IMR-90 (cell line): ENCODE measurements around the gene VRK2. TPM values are rescaled to one million over a fixed set of nuclear protein-coding genes. Genes with fewer than 3 reads are reported as not detected.

Source experiments
- ATAC-seq: fragments of 200-7000 bp; cut with Tn5 transposase; 2 replicates; pipeline ENCODE4 v1.9.1; 2020; ENCODE audit warnings: low read depth, mild to moderate bottlenecking, moderate library complexity
- BruUV-seq: library from RNA; stranded (reverse); fragments of 400-500 nt; replicated peaks from 2 replicates; lab custom pipeline; 2021; lab: Mats Ljungman, UMichigan
- CTCF ChIA-PET: fragments of 300-600 bp; formaldehyde crosslinking; extraction: SDS; loops from one replicate; lab custom pipeline; 2021; ENCODE audit warnings: antibody characterized with exemption; lab: Yijun Ruan, JAX
- POLR2A ChIA-PET: fragments of 300-600 bp; sonication (Branson Sonifier 250); formaldehyde crosslinking; loops from one replicate; lab custom pipeline; 2022; ENCODE audit warnings: antibody characterized with exemption; ENCODE audit not compliant: unreplicated experiment; lab: Charles Lee
- DNase-seq: peaks from one replicate; pipeline ENCODE4 v3.0.0; 2013
- H2AFZ ChIP-seq: replicated peaks from 2 replicates; pipeline ENCODE3; 2013; ENCODE audit warnings: low read length, mild to moderate bottlenecking; ENCODE audit not compliant: poor library complexity
- H2AK5ac ChIP-seq: 2 replicates; pipeline ENCODE4 v1.6.1; 2013; ENCODE audit warnings: low read depth, low read length, inconsistent platforms
- H2AK9ac ChIP-seq: replicated peaks from 2 replicates; pipeline ENCODE3; 2013; ENCODE audit warnings: mild to moderate bottlenecking, low read depth, low read length, moderate library complexity; ENCODE audit not compliant: poor library complexity
- H2BK120ac ChIP-seq: 2 replicates; pipeline ENCODE4 v1.6.1; 2013; ENCODE audit warnings: low read depth, low read length, inconsistent platforms
- H2BK15ac ChIP-seq: 3 replicates; pipeline ENCODE4 v1.6.1; 2013; ENCODE audit warnings: low read depth, low read length, inconsistent platforms
- H2BK20ac ChIP-seq: 2 replicates; pipeline ENCODE4 v1.6.1; 2013; ENCODE audit warnings: low read depth, mild to moderate bottlenecking, inconsistent platforms, low read length, moderate library complexity
- H2BK5ac ChIP-seq: 2 replicates; pipeline ENCODE4 v1.6.1; 2013; ENCODE audit warnings: mild to moderate bottlenecking, low read depth, low read length, inconsistent platforms; ENCODE audit not compliant: poor library complexity, severe bottlenecking
- H3K14ac ChIP-seq: replicated peaks from 2 replicates; pipeline ENCODE4 v1.6.1; 2013; ENCODE audit warnings: low read depth, low read length, inconsistent platforms
- H3K18ac ChIP-seq: 2 replicates; pipeline ENCODE4 v1.6.1; 2013; ENCODE audit warnings: low read depth, low read length, control low read depth
- H3K23ac ChIP-seq: 2 replicates; pipeline ENCODE4 v1.6.1; 2013; ENCODE audit warnings: low read depth, low read length, inconsistent platforms
- H3K27ac ChIP-seq: 2 replicates; pipeline ENCODE4 v1.5.1; 2013; ENCODE audit warnings: mild to moderate bottlenecking, control low read depth, low read length; ENCODE audit not compliant: insufficient read depth
- H3K27me3 ChIP-seq: 2 replicates; pipeline ENCODE4 v1.6.1; 2013; ENCODE audit warnings: low read length; ENCODE audit not compliant: control insufficient read depth, insufficient read depth
- H3K36me3 ChIP-seq: 2 replicates; pipeline ENCODE4 v1.6.1; 2013; ENCODE audit warnings: low read length, mixed read lengths; ENCODE audit not compliant: control insufficient read depth, insufficient read depth
- H3K4ac ChIP-seq: 2 replicates; pipeline ENCODE4 v1.6.1; 2013; ENCODE audit warnings: low read depth, low read length, inconsistent platforms
- H3K4me1 ChIP-seq: 2 replicates; pipeline ENCODE4 v1.6.1; 2013; ENCODE audit warnings: low read length, mixed read lengths; ENCODE audit not compliant: control insufficient read depth, insufficient read depth
- H3K4me2 ChIP-seq: 2 replicates; pipeline ENCODE4 v1.6.1; 2013; ENCODE audit warnings: low read depth, mild to moderate bottlenecking, control low read depth, low read length, moderate library complexity
- H3K4me3 ChIP-seq: 2 replicates; pipeline ENCODE4 v1.5.1; 2013; ENCODE audit warnings: low read depth, mild to moderate bottlenecking, control low read depth, low read length, moderate library complexity; ENCODE audit not compliant: insufficient read depth
- H3K56ac ChIP-seq: 2 replicates; pipeline ENCODE4 v1.6.1; 2013; ENCODE audit warnings: low read length, inconsistent platforms; ENCODE audit not compliant: insufficient read depth; ENCODE audit errors: extremely low read depth
- H3K79me1 ChIP-seq, 2 experiments: 2 replicates each; pipeline ENCODE4 v1.6.1; 2013; ENCODE audit warnings: low read length in 2 of 2, inconsistent platforms in 1 of 2, low read depth in 1 of 2
- H3K9ac ChIP-seq: 2 replicates; pipeline ENCODE4 v1.6.1; 2013; ENCODE audit warnings: low read depth, low read length, control low read depth
- H3K9me1 ChIP-seq: 2 replicates; pipeline ENCODE4 v1.6.1; 2013; ENCODE audit warnings: low read length, inconsistent platforms; ENCODE audit not compliant: insufficient read depth
- H3K9me3 ChIP-seq: 2 replicates; pipeline ENCODE4 v1.6.1; 2013; ENCODE audit warnings: low read length; ENCODE audit not compliant: control insufficient read depth, insufficient read depth
- H4K20me1 ChIP-seq: 2 replicates; pipeline ENCODE4 v1.6.1; 2013; ENCODE audit warnings: low read length, inconsistent platforms; ENCODE audit not compliant: insufficient read depth
- H4K5ac ChIP-seq: 2 replicates; pipeline ENCODE4 v1.6.1; 2013; ENCODE audit warnings: mild to moderate bottlenecking, low read depth, low read length, control low read depth
- H4K8ac ChIP-seq, 2 experiments: 2 replicates each; pipeline ENCODE4 v1.6.1; 2013; ENCODE audit warnings: low read depth in 2 of 2, low read length in 2 of 2, control low read depth in 1 of 2, inconsistent platforms in 1 of 2
- H4K91ac ChIP-seq: 2 replicates; pipeline ENCODE4 v1.6.1; 2013; ENCODE audit warnings: low read depth, low read length, inconsistent platforms; ENCODE audit not compliant: insufficient read depth
- BHLHE40 ChIP-seq: fragments of 150-350 bp; IDR thresholded peaks from 2 replicates; pipeline ENCODE4 v1.6.1; 2016; ENCODE audit warnings: mild to moderate bottlenecking, low read depth, low read length
- CEBPB ChIP-seq: IDR thresholded peaks from 2 replicates; pipeline ENCODE4 v1.6.1; 2012; ENCODE audit warnings: low read depth, low read length, improper control_type of control experiment
- CHD1 ChIP-seq: IDR thresholded peaks from 2 replicates; pipeline ENCODE4 v1.6.1; 2012; ENCODE audit warnings: low read depth, low read length, improper control_type of control experiment
- FOS ChIP-seq: fragments of 150-350 bp; IDR thresholded peaks from 2 replicates; pipeline ENCODE4 v1.6.1; 2016; ENCODE audit warnings: low read depth, low read length
- MAFK ChIP-seq: IDR thresholded peaks from 2 replicates; pipeline ENCODE4 v1.6.1; 2012; ENCODE audit warnings: low read depth, low read length, improper control_type of control experiment
- MAZ ChIP-seq: IDR thresholded peaks from 2 replicates; pipeline ENCODE4 v1.6.1; 2012; ENCODE audit warnings: low read depth, mild to moderate bottlenecking, low read length, improper control_type of control experiment, moderate library complexity, borderline replicate concordance
- MXI1 ChIP-seq: IDR thresholded peaks from 2 replicates; pipeline ENCODE4 v1.6.1; 2012; ENCODE audit warnings: low read depth, mild to moderate bottlenecking, low read length, moderate library complexity, borderline replicate concordance
- NFE2L2 ChIP-seq: fragments of 150-350 bp; IDR thresholded peaks from 2 replicates; pipeline ENCODE4 v1.6.1; 2016; ENCODE audit warnings: low read depth, mild to moderate bottlenecking, low read length
- POLR2A ChIP-seq: IDR thresholded peaks from 2 replicates; pipeline ENCODE4 v1.6.1; 2012; ENCODE audit warnings: mild to moderate bottlenecking, low read depth, low read length
- RAD21 ChIP-seq: IDR thresholded peaks from 2 replicates; pipeline ENCODE4 v1.6.1; 2012; ENCODE audit warnings: low read length, improper control_type of control experiment
- RCOR1 ChIP-seq: IDR thresholded peaks from 2 replicates; pipeline ENCODE4 v1.6.1; 2012; ENCODE audit warnings: mild to moderate bottlenecking, low read length, improper control_type of control experiment; ENCODE audit not compliant: insufficient replicate concordance
- RFX5 ChIP-seq: IDR thresholded peaks from 2 replicates; pipeline ENCODE4 v1.8.0; 2012; ENCODE audit warnings: low read depth, mild to moderate bottlenecking, low read length, moderate library complexity
- SMC3 ChIP-seq: fragments of 150-350 bp; IDR thresholded peaks from 2 replicates; pipeline ENCODE4 v1.6.1; 2016; ENCODE audit warnings: low read depth, mild to moderate bottlenecking, antibody characterized with exemption, low read length, moderate library complexity
- WGBS, 2 experiments: methylation state at CpG; one replicate each; pipeline versions ENCODE4 v1.1.5 to v1.1.7; 2013; ENCODE audit warnings: missing lambda C conversion rate in 2 of 2; ENCODE audit not compliant: insufficient read length in 1 of 2; ENCODE audit errors: extremely low coverage in 2 of 2; 5-methylcytosine and 5-hydroxymethylcytosine counted together
- dilution Hi-C: fragments of 300-500 bp; cut with HindIII; formaldehyde crosslinking; loops from one replicate; pipeline ENCODE4 v1.14.3; 2018; ENCODE audit warnings: low sequenced_read_pairs; ENCODE audit not compliant: unreplicated experiment
- in situ Hi-C: fragments of 300-500 bp; cut with MboI; formaldehyde crosslinking; loops from 3 replicates; pipeline ENCODE4 v1.14.3; 2019; ENCODE audit warnings: low sequenced_read_pairs, inconsistent platforms, mixed read lengths
- intact Hi-C: fragments of 100-400 bp; cut with micrococcal nuclease; formaldehyde crosslinking; loops from 2 replicates; pipeline ENCODE4 v1.10.0; 2022
- polyA plus RNA-seq, 3 experiments: library from polyadenylated mRNA; depleted of rRNA; stranded (reverse); fragments of >200 nt; gene quantifications; 2 replicates each; pipeline ENCODE4 v1.2.3, GENCODE V29; 2012; ENCODE audit warnings: low replicate concordance in 1 of 3
- total RNA-seq: library from RNA; depleted of rRNA; stranded (reverse); fragments of >200 nt; gene quantifications from 2 replicates; pipeline ENCODE4 v1.2.3, GENCODE V29; 2012
- TF ChIP-seq, protein P1 (sequence below): conservative IDR thresholded peaks from 2 replicates; pipeline ENCODE4 v1.5.1; 2012; ENCODE audit warnings: mild to moderate bottlenecking, low read depth, low read length, improper control_type of control experiment
- TF ChIP-seq, protein P2 (sequence below): fragments of 150-350 bp; IDR thresholded peaks from 2 replicates; pipeline ENCODE4 v1.6.1; 2016; ENCODE audit warnings: low read depth, mild to moderate bottlenecking, low read length, moderate library complexity, borderline replicate concordance
- TF ChIP-seq, protein P3 (sequence below): fragments of 150-350 bp; IDR thresholded peaks from 2 replicates; pipeline ENCODE4 v1.6.1; 2017; ENCODE audit warnings: mild to moderate bottlenecking, antibody characterized with exemption, low read length, low read depth

VRK2 gene
- total and polyA plus RNA-seq, 2 of the 4 experiments (the other 2 are of a cell fraction) = 12.2 to 22.8 TPM

DNA sequence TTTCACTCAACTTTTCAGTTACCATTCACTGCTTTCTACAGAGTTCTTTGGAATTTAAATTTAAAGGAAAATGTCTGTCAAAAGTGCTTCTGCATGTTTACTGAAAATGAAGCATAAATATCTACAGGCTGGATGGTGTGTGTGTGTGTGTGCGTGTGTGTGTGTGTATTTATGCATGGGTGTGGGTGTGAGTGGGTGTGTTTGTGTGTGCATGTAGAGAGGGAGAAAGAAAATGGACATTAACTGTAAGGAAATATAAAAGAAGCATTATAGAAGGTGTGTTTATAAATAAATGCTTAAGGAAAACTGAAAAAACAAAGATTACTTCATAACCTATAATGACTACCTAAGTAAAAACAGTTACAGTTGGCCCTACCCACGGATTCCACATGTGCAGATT lies 151.3 kb downstream of the VRK2 start:
- intact Hi-C loops = no loop called here
- H3K4me1 ChIP-seq = no peaks in the 10 kb centered on the region
- dilution Hi-C loops = no loop called here
- no peak overlapping the region for H4K91ac ChIP-seq
- H3K18ac ChIP-seq = no peak overlapping the region
- no peak overlapping the region for H3K9ac ChIP-seq
- ChIA-PET CTCF (no interaction called here), POLR2A (no interaction called here)
- H2AFZ ChIP-seq = no peak overlapping the region
- H3K23ac ChIP-seq = no peak overlapping the region
- no peak overlapping the region for H3K4me2 ChIP-seq
- no peak overlapping the region for H2BK120ac ChIP-seq
- no peak overlapping the region for H4K8ac ChIP-seq
- in situ Hi-C loops = no loop called here
- TF ChIP-seq, protein P1, sequence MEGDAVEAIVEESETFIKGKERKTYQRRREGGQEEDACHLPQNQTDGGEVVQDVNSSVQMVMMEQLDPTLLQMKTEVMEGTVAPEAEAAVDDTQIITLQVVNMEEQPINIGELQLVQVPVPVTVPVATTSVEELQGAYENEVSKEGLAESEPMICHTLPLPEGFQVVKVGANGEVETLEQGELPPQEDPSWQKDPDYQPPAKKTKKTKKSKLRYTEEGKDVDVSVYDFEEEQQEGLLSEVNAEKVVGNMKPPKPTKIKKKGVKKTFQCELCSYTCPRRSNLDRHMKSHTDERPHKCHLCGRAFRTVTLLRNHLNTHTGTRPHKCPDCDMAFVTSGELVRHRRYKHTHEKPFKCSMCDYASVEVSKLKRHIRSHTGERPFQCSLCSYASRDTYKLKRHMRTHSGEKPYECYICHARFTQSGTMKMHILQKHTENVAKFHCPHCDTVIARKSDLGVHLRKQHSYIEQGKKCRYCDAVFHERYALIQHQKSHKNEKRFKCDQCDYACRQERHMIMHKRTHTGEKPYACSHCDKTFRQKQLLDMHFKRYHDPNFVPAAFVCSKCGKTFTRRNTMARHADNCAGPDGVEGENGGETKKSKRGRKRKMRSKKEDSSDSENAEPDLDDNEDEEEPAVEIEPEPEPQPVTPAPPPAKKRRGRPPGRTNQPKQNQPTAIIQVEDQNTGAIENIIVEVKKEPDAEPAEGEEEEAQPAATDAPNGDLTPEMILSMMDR = no peak
- TF ChIP-seq FOS (no peak), BHLHE40 (no peak), POLR2A (no peak), MAFK (no peak), CHD1 (no peak), RFX5 (no peak), NFE2L2 (no peak), RCOR1 (no peak), CEBPB (no peak), SMC3 (no peak), RAD21 (no peak), MXI1 (no peak), MAZ (no peak)
- TF ChIP-seq, protein P2, sequence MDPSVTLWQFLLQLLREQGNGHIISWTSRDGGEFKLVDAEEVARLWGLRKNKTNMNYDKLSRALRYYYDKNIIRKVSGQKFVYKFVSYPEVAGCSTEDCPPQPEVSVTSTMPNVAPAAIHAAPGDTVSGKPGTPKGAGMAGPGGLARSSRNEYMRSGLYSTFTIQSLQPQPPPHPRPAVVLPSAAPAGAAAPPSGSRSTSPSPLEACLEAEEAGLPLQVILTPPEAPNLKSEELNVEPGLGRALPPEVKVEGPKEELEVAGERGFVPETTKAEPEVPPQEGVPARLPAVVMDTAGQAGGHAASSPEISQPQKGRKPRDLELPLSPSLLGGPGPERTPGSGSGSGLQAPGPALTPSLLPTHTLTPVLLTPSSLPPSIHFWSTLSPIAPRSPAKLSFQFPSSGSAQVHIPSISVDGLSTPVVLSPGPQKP = no peak
- TF ChIP-seq, protein P3, sequence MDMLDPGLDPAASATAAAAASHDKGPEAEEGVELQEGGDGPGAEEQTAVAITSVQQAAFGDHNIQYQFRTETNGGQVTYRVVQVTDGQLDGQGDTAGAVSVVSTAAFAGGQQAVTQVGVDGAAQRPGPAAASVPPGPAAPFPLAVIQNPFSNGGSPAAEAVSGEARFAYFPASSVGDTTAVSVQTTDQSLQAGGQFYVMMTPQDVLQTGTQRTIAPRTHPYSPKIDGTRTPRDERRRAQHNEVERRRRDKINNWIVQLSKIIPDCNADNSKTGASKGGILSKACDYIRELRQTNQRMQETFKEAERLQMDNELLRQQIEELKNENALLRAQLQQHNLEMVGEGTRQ = no peak
- H2BK5ac ChIP-seq = no peak overlapping the region
- H4K20me1 ChIP-seq = no peaks in the 10 kb centered on the region
- H4K5ac ChIP-seq = no peak overlapping the region
- DNase-seq (no peak), ATAC-seq (no peak)
- no peak overlapping the region for H3K14ac ChIP-seq
- H2AK9ac ChIP-seq = no peak overlapping the region
- H3K79me1 ChIP-seq = no peaks in the 10 kb centered on the region
- no TSS peak for BruUV-seq
- no CpG with 5 or more reads among the region's 2 CpGs for WGBS, 2 experiments
- no peak overlapping the region for H2BK20ac ChIP-seq
- H3K36me3 ChIP-seq = peaks cover 2% of the 10 kb centered on the region
- H3K27me3 ChIP-seq = no peaks in the 10 kb centered on the region
- H2BK15ac ChIP-seq = no peak overlapping the region
- H3K4me3 ChIP-seq = no peak overlapping the region
- no peaks in the 10 kb centered on the region for H3K9me3 ChIP-seq
- H3K4ac ChIP-seq = no peak overlapping the region
- H3K56ac ChIP-seq = no peak overlapping the region
- no peak overlapping the region for H3K27ac ChIP-seq
- H2AK5ac ChIP-seq = no peak overlapping the region
- H3K9me1 ChIP-seq = no peaks in the 10 kb centered on the region
